Measurements from ENCODE around the gene OSBPL10.
"Not testable (repeated sequence)": the region's sequence is repeated elsewhere in the genome, so short reads cannot be mapped to it uniquely, and the experiment has no call there.

Gene OSBPL10

DNA sequence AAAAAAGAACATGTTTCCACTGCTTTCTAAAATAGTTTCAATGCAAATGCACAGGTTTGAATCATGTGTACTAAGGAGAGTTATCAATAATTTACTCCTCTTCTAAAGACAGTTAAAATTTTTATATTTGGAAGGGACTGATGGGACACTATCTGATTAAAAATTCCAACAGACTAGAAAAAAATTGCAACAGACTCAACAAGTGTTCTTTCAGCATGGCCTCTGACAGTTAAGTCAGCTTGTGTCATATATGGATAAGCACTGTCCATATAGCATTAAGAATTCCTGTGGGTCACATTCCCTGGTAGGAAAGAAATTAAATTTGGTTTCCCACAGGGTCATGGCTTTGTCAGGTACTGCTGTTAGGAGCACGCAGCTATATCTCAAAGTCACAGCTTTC lies 96.8 kb downstream of the OSBPL10 start:
- DNase-seq, result no peak

DNA sequence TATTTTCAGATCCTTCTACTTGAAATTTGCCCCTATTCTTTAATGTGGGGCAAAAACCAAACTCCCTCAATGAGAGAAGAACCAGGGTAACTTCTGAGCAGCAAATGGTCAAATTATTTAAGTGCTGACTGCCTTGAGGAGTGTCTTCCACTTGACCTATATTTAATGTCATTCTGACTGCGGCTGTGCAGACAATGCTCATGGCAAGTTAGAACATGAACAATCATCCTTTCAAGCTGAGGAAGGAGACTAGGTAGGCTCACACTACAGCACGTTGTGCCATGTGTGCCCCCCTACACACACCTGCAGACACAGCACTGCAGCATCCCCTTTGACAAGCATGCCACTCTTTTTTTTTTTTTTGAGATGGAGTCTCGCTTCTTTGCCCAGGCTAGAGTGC lies 98.2 kb downstream of the OSBPL10 start:
- DNase-seq, result no peak

DNA sequence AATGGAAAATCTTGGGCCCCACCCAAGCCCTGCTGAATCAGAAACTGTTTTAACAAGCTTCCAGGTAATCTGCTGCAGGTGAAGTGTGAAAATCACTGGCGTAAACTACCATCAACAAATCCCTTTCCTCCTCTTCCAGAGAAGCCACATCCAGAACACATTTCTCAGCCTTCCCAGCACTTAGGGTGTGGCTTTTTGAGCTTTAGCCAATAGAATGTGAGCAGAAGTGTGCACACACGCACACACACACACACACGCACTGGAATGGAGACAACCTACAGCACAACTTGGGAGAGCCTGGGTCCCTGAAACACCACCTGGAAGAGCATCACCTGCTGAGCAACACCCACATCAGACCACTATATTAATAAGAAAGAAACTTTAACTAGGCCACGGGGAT lies 98.6 kb downstream of the OSBPL10 start:
- no peak for DNase-seq

DNA sequence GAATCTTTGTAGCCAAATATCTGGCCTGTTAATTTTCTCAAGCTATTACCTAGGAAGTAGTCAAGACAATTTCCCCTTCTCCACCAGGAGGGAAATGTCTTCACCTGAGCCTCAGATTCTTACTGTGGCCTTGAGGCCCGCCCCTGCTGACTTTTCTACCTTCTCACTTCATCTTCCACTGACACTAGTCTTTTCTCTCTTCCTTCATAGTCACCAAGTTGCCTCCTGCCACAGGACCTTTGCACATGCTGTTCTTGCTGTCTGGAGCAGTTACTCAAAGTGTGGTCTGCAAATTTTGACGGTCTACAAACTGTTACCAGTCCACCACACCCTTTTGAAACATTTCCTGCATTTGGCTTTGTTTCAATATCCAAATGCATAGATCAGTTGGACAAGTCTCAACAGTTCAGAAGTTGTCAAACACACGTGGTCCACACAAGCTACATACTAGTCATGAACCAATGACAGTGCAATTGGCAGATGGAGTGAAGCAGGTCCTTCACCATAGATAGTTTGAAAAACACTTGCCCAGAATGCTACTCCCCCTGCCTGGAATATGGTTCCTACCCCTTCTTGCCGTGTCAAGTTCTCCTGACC lies 100.5 kb downstream of the OSBPL10 start:
- DNase-seq, result no peak

DNA sequence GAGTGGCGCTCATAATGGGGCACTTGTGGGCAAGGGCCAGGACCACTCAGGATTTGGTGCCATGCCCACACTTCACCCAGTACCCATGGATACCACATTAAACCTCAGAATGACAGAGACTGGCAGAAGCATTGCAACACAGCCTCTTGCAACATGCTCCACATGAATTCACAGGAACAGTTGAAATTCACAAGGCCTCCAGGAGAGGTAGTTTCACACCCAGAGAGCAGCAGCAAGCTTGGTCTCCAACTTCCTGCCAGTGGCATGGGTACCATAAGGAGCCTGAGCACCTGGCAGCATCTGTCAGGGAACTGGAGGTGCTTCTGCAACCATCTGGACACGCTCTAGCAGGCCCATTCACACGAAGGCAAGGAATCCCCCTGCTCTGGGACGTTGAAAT lies 101.0 kb downstream of the OSBPL10 start:
- DNase-seq, result no peak

DNA sequence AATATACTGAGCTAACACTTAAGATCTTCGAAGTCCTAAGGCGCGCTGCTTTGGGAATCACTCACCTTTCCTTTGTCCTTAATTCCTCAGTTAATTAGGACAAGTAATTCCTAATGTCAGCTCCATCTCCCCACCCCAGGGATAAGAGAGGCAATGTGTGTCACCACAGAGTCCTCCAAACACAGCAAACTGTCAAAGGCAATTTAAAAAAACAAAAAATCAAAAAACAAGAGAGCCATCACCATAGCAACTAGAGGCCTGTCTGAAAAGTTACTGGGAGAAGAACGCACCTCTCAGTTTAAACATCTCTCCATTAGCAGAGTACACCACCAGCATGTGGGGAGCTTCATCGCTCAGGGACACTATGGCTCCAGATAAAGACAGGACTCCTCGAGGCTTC lies 101.7 kb downstream of the OSBPL10 start:
- DNase-seq, result no peak

DNA sequence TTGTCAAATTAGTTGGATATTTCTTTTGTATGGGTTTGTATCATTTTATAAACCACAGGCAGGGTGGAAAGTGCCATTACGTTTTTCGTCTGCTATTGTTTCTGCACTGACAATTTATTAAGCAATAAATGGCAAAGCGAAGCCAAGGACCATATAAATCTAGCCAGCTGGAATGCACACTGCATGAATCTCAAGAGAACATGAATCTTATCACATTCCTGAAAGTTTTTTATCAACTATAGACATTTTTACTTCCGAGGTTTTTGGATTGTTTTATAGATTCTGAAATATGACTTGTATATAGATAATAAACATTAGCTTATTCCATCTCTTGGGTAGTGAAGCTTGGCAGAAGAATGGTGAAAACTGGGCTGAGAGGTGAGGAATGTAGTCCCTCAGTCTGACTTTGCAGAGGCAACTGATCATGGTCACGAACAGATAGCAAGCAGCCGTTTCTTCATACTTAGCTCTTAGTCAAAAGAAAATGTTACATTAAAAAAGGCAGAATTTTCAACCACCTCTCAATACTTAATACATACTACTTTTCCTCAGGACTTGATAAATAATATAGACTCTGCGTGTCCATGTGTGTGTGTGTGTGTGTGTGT lies 102.7 kb downstream of the OSBPL10 start:
- DNase-seq, result no peak

DNA sequence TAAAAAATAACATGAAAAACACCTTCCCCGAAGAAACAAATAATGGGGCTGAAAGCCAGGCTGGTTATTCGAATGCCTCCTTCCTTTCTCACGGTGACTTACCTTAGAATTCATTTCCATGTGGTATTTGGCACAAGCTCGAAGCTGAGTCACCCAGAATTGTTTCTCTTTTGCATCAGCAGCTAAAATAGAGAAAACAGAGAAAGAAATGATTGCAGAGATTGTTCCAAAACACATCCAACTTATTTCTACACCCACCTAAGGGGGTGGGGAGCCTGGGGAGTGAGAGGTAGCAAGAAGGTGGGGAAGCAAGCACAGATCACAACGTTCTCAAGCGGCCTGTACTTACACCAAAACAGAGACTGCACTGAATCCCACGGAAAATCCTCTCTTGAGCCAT lies 104.7 kb downstream of the OSBPL10 start:
- DNase-seq, result no peak

DNA sequence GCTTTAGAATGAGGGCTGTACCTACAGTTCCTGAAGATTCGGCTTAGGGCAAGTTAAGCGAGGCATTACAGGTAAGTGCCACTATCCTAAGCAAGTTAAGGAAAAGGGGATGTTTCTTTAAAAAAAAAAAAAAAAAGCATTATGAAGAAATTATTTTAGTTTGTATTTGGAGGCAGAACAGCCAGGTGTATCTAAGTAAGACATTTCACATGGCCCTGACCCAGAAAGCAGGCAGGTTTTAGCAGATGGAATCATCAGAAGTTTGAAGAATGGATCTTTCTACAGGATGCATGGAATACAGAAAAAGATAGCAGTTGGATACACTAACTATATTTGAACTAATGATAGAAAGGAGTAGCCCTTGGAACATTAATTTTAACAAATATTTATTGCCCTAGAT lies 105.6 kb downstream of the OSBPL10 start:
- no peak for DNase-seq

DNA sequence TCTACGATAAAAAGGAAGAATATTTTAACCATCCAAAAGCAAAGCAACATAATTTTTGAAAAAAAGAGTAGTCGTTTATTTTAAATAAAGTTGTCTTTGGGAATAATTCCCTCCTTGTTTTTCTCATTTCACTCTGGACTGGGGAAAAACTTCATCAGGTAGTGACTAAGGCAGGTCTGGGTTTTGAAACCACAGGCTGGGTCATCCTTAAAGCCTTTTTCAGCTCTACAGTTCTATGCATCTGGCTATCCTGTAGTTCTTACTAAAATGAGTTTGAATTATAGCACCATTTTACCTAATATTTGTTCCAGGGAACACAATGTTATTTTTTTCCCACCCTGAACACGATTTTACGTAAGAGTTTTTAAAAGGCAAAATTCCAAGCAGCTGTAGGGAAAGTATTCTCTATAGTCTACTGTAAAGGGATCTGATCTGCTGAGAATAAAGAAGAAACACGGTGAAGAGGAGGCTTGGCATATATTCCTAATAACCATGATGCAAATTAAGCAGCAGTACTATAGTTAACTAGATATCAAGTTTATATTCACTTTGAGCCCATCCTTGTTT lies 107.7 kb downstream of the OSBPL10 start:
- no peak for DNase-seq

DNA sequence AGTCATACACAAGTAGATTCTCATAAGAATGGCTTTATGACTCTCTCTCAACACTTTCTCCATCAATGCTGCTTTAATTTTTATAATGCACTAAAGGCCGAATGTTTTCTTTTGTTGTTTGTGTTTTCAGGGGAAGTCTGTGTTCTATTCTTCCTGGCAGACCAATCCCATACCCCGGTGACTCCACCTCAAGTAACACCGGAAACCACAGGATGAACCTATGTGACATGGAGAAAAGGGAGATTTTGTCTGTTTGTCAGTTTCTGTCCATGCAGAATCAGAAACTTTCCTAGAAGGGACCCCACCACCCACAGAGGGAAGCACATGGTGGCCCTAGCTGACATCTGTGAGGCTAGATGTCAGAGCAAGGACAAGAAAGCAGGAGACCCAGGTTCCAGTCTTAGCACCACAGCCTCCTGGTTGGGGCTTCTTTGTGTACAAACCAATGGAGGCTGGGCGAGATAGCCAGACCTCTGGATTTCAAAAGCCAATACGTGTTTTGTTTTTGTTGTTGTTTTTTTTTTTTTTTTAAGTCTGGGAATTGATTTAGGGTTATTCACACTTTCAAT lies 109.0 kb downstream of the OSBPL10 start:
- no peak for DNase-seq

DNA sequence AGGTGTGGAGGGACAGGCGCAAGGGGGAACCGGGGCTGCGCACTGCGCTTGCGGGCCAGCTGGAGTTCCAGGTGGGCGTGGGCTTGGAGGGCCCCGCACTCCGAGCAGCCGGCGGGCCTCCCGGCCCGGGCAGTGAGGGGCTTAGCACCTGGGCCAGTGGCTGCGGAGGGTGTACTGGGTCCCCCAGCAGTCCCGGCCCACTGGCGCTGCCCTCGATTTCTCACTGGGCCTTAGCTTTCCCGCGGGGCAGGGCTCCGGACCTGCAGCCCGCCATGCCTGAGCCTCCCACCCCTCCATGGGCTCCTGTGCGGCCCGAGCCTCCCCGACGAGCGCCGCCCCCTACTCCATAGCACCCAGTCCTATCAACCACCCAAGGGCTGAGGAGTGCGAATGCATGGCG lies 111.0 kb downstream of the OSBPL10 start:
- not testable (repeated sequence) for DNase-seq

DNA sequence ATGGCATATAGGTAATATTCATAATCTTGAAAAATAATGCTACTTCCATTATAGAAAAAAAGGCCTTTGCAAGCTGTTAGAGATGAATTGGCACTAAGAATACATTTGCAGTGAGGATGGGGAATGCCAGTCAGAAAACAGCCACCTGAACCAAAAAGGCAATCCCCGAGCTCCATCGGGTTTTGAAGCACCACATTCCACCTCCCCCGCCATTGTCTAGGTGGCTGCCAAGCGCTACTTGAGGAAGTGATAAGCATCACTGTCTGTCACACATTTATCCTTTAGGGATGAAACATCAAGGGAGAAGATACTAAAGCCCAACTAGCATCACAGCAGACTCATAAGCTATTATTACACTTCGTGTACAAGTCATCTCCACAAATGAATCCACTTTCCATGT lies 112.8 kb downstream of the OSBPL10 start:
- DNase-seq, result no peak

DNA sequence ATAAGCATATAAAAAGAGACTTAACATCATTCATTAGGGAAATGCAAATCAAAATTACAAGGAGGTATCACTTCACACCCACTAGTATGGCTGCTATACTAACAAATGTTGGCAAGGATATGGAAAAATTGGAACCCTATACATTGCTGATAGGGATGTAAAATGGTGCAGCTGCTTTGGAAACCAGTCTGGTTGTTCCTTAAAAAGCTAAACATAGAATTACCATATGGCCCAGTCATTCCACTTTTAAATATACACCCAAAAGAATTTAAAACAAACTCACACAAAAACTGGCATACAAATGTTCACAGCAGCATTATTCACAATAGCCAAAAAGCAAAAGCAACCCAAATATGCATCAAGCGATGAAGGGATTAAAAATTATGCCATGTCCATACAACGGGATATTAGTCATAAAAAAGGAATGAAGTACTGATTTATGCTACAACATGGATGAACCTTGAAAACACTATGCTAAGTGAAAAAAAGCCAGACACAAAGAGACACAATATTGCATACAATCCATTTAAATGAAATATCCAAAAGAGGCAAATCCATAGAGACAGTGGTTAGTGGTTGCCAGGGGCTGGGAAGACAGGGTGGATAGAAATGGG lies 118.3 kb downstream of the OSBPL10 start:
- no peak for DNase-seq

DNA sequence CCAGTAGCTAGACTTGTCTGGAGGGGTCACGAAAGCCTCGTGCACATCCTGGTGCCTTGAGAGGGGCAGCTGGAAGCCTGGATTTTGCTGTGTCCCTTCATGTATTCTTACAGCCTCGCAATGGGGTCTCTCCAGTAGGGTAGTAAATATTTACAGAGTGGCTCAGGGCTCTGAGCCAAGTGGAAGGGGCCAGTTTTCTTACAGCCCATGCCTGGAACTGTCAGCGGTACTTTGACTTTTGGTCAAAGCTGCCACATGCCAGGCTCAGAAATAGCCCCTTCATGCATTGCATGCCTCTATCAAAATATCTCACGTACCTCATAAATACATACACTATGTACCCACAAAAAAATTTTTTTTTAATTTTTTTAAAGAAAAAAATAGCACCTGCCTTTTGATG lies 119.2 kb downstream of the OSBPL10 start:
- DNase-seq, result no peak

DNA sequence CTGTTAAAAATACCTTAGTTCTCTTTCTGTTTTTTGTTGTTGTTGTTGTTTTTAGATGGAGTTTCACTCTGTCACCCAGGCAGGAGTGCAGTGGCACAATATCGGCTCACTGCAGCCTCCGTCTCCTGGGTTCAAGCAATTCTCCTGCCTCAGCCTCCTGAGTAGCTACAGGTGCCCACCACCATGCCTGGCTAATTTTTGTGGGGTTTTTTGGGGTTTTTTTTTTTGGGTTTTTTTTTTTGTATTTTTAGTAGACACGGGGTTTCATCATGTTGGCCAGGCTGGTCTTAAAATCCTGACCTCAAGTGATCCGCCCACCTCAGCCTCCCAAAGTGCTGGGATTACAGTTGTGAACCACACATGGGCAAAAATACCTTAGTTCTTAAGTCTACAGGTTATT lies 120.4 kb downstream of the OSBPL10 start:
- DNase-seq, result not testable (repeated sequence)

DNA sequence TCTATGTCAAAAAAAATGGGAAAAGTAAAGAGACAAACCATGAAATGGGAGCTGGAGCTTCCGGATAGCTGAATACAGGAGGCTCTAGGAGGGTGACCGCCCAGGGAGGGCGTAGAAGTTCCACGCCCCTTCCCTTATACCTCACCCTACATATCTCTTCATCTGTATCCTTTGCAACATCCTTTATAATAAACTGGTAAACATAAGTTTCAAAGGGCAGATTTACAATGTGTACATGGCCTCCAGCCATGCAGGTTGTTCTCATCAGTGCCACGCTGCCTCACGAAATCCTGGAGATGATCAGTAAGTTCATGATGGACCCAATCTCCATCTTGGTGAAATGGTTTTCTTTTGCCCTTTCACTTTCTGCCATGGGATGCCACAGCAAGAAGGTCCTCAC lies 121.8 kb downstream of the OSBPL10 start:
- DNase-seq, result no peak

DNA sequence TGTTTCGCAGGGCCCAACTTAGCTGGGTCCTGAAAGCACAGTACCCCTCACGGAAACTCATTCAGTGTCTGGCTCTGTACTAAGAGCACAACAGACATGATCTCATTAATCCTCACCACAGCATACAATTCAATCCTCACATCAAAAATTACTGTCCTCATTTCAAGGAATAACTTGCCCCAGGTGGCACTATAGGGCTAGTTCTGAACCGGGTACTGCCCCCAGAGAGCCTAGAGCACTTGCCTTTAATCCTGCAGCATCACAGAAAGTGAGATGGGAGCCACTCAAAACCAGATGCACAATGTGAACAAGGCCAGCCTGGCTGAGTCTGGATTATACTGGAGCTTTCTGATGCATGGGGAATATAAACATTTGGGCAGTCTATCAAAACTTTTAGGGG lies 122.6 kb downstream of the OSBPL10 start:
- DNase-seq, result no peak

DNA sequence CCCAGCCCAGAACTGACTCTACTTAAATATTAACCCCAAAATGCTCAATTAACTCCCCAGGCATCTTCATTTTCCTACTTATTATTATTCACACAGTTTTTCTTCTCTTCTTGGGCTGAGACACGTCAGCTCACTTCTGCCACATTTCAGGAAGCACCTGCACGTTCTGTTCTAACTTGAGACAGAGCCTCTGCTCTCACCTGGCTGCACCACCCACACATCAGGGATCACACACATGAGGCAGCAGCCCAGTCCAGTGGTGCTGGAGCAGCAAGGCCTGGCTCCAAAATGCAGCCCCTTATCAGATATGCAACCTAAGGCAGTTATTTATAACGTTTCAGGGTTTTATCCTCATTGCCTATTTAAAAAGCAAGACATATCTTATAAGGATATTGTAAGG lies 127.5 kb downstream of the OSBPL10 start:
- DNase-seq, result no peak

DNA sequence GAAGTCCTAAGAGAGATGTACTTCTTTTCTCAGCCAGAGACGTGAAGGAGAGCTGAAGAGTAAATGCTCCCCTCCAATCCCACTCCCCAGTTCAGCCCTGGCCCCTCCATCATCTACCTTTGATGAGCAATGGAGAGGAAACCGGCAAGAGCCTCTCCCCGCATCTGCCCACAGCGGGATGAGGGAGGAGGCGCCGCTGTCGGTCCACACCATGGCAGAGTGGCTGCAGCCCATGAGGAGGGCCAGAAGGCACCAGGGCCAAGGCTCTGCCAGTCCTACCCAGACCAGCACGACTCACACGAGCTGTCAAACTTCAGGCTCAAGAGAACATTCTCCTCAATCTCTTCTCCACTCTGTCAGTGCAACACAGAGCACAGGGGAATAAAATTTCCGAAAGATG lies 129.8 kb downstream of the OSBPL10 start:
- no peak for DNase-seq

DNA sequence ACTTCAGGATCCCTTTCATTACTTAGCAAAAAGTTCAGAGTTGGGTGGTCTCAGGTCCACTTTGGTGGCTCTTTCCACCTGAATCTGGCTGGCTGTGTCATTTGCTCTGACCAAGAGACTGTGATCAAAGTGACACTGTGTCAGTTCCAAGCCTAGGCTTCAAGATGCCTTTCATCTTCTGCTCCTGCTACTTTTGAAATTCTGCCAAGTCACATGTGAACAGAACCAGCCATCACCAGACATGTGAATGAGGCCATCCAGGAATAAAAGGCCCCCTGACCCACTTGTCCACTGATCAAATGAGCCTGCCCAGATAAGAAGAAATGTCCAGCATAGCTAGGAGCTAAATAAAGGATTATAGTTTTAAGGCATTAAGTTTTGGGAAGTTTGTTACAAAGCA lies 132.2 kb downstream of the OSBPL10 start:
- DNase-seq, result no peak

DNA sequence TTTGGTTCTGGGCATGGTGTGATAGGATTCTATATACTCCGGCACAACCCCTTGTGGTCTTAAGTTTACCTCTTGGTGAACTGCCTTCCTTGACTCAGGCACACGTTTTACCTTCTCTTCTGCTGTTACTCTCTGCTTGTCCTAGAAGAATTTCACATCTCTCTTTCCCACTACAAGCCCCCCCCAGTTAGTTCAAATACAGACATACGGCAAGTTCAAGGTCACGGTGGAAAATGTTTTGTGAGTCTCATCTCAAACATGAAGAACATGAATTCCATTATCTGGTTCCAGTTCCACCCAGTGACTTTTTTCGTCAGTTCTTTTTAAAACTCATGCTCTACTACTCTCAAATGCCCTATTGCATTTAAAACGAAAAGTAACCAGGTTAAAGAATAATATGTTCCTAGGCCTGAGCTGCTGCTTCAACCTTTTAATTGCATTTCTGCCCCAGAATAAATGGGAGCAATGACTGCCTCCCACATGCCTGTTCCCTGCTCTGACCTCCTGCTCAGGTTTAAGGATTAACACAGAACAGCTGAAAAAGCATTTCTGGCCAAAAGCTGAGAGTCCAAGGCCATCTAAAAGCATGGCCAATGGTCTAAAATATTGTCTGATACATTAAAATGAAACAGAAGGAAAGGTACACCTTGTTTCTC lies 132.8 kb downstream of the OSBPL10 start:
- no peak for DNase-seq

DNA sequence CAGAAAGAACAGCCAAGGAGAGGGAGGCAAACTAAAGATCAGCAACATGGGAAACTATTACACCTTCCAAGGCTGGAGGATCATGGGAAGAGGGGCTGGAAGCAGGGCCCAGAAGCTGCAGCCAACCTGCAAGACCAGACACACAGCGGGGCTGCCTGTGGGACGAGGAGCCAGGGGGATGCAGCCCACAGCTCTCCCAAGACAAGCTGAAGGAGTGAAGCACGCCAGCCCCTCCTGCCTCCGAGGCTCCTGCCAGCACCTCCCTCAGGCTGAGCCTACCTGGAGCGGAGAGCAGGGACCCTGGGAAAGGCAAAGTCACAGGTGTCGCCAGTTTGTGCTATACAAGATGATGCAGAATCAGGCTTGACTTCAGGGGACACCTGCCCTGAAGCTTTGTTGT lies 133.3 kb downstream of the OSBPL10 start:
- DNase-seq, result no peak

DNA sequence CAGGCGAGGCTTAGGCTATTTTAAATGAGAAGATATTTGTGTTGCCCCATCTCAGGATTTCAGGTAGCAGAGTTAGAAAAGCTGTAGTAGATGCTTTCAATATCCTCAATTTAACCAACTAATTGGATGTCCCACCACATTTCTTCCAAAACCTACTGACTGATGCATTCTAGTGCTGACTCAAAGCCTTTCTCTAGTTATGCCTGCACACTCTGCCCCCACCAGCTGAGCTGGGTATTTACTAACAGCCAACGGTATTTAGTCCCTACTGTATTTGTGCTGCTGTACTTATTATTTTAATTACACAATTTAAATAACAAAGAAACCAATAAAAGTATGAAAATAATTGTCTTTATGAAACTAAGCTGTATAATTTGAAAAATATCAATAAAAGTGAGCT lies 139.5 kb downstream of the OSBPL10 start:
- no peak for DNase-seq
